ENCODE results near the gene OR52B6. TPM values are rescaled to one million over a fixed set of nuclear protein-coding genes. Genes with fewer than 3 reads are reported as not detected.

Gene OR52B6
- total RNA-seq = not detected in 2 replicates

GRCh38 chr11:5580577-5580976 lies at the start of gene OR52B6:
Gene OR52B6, plus strand, starts transcription at chr11:5580877. Its CDS starts 0 bp downstream, at chr11:5580877.

GRCh38 chr11:5548440-5548839 lies 32.2 kb upstream of the OR52B6 start, which contains the start of gene OR52H1:
Gene OR52H1, minus strand, starts transcription at chr11:5548540. Its CDS starts 3,035 bp downstream, at chr11:5545505.

DNA sequence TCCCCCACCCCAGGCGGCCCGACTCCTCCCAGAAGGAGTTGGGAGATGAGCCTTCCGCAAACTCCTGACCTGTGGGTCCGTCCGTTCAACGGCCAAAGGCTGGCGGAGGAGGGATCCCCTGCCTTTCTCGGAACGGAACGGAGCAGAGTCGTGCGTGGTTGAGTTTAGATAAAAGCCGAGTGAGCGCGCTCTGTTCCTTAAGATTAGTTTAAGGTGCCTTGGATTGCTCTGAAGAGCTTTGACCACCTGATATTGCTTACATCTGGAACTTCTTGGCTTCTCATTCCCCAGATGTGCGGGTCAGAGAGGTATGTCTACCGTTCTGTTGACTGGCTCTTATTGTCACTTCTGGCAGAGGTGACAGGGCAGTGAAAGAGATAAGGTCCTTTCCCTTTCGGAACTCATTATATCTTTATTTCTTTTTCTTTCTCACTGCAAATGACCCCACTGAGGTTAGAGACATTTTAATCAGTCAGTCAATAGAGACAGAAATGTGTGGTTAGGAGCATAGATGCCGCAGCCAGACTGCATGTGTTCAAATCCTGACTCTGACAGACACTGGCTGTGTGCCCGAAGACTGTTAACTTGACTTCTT lies 16.0 kb downstream of the OR52B6 start, which contains the start of gene TRIM6:
TRIM6 (plus strand) TSS at position 31 of the 595 bp plus-strand sequence; CDS start at position 292, 261 bp downstream.

DNA sequence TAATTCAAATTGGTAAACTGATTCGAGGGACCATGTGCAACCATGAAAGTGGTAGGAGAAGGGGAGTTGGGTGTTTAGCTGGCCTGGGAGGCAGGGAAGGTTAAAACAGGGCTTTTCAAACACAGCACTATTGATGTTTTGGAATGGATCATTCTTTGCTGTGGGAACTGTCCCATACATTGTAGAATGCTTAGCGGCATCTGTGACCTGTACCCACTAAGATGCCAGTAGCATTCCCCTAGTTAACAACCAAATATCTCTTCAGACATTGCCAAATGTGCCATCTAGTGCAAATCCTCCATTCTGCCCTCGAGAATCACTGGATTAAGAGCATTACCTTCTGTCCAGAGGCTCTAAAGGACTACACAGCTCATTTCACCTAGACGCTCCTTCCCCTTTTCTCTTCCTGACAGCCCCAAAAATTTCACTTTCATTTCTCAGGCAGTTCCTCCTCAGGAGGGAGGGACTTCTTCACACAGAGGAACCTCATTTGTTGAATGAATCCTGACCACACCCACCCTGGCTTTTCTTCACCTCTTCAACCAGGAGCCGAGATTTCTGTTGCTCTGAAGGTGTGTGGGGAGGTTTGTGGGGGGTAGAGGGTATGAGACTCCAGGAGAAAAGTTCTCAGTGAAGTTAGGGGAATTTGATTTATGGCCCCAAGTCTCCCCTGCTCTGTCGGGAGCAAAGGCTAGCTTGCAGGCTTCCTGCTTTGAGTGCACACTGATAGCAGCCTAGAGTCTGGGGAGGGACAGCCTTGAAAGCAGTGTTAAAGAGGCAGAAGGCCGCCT lies 44.0 kb downstream of the OR52B6 start, which contains the start of gene TRIM34:
TRIM34 (plus strand) TSS at position 513 of the 791 bp plus-strand sequence. CDS start 7,331 bp downstream, outside the sequence.

Other genes starting within 250 kb of the OR52B6 start
- gene OR51B5, start 237.4 kb upstream of the OR52B6 start, total RNA-seq = 0.12 TPM in 1 of 2 replicates, not detected in the other
- gene OR51B6, start 229.4 kb upstream of the OR52B6 start, total RNA-seq = not detected in 2 replicates
- 0.11 TPM in 1 of 2 replicates, not detected in the other for gene OR51M1, start 197.1 kb upstream of the OR52B6 start, total RNA-seq
- gene OR51Q1, start 158.8 kb upstream of the OR52B6 start, total RNA-seq = not detected in 2 replicates
- 0.11 TPM in 1 of 2 replicates, not detected in the other for gene OR51I1, start 139.4 kb upstream of the OR52B6 start, total RNA-seq
- gene OR51I2, start 131.6 kb upstream of the OR52B6 start, total RNA-seq = not detected in 2 replicates
- not detected in 2 replicates for gene OR52D1, start 92.2 kb upstream of the OR52B6 start, total RNA-seq
- gene UBQLN3, start 70.9 kb upstream of the OR52B6 start, total RNA-seq = 0.12 TPM in 1 of 2 replicates, not detected in the other
- gene UBQLNL, start 64.2 kb upstream of the OR52B6 start, total RNA-seq = not detected in 2 replicates
- gene OR52H1, start 32.3 kb upstream of the OR52B6 start, total RNA-seq = 0.66 and 1.1 TPM in 2 replicates
- gene TRIM6, start 15.8 kb downstream of the OR52B6 start, total RNA-seq = 6.5 and 12.2 TPM in 2 replicates
- 10.1 and 12.6 TPM in 2 replicates for gene TRIM34, start 44.1 kb downstream of the OR52B6 start, total RNA-seq
- gene TRIM5, start 104.2 kb downstream of the OR52B6 start, total RNA-seq = 37.6 and 52.2 TPM in 2 replicates
- 46.7 and 73.4 TPM in 2 replicates for gene TRIM22, start 108.9 kb downstream of the OR52B6 start, total RNA-seq
- not detected in 2 replicates for gene OR56B1, start 155.6 kb downstream of the OR52B6 start, total RNA-seq
- gene OR52N4, start 173.4 kb downstream of the OR52B6 start, total RNA-seq = not detected in 2 replicates
- gene OR52N5, start 202.5 kb downstream of the OR52B6 start, total RNA-seq = not detected in 2 replicates
- gene OR52N1, start 210.4 kb downstream of the OR52B6 start, total RNA-seq = not detected in 2 replicates
- not detected in 2 replicates for gene OR52N2, start 228.0 kb downstream of the OR52B6 start, total RNA-seq